Spleen (tissue), 11 donors: ENCODE results near the gene GSTM5. TPM values are rescaled to one million over a fixed set of nuclear protein-coding genes. Genes with fewer than 3 reads are reported as not detected.
A peak's percentile ranks its signal among the peaks of the same experiment; 100 is the strongest.

Experiments
- DNase-seq: peaks from one replicate; pipeline ENCODE4 v3.0.0-alpha.2; 2020
- H3K27ac ChIP-seq, 8 donors: fragments of 200-600 bp; sonication (generic) in 7 of 8; 1 replicate in 4 of 8; 2 replicates in 4 of 8; pipeline versions ENCODE4 v1.5.0 to v1.8.0; 2016 to 2021; ENCODE audit warnings: inconsistent platforms in 4 of 8, mild to moderate bottlenecking in 4 of 8, moderate library complexity in 1 of 8
- H3K27me3 ChIP-seq, 7 donors: fragments of 200-600 bp; sonication (generic) in 6 of 7; replicated peaks in 1 of 7; 1 replicate in 4 of 7; 2 replicates in 3 of 7; pipeline versions ENCODE4 v1.5.0 to v1.8.0; 2016 to 2021; ENCODE audit warnings: inconsistent platforms in 3 of 7, mild to moderate bottlenecking in 1 of 7
- H3K36me3 ChIP-seq, 6 donors: fragments of 200-600 bp; sonication (generic) in 5 of 6; 1 replicate in 4 of 6; 2 replicates in 2 of 6; pipeline versions ENCODE4 v1.5.0 to v1.8.0; 2016 to 2021; ENCODE audit warnings: inconsistent platforms in 2 of 6
- H3K4me1 ChIP-seq, 6 donors: fragments of 200-600 bp; sonication (generic) in 5 of 6; 1 replicate in 3 of 6; 2 replicates in 3 of 6; pipeline versions ENCODE4 v1.5.0 to v1.8.0; 2016 to 2021; ENCODE audit warnings: inconsistent platforms in 3 of 6
- H3K4me3 ChIP-seq, 8 donors: fragments of 200-600 bp; sonication (generic) in 7 of 8; 1 replicate in 4 of 8; 2 replicates in 4 of 8; pipeline versions ENCODE4 v1.5.0 to v1.8.0; 2016 to 2021; ENCODE audit warnings: inconsistent platforms in 4 of 8, mild to moderate bottlenecking in 4 of 8, moderate library complexity in 2 of 8
- H3K9me3 ChIP-seq, 8 donors: fragments of 200-600 bp; sonication (generic) in 7 of 8; 1 replicate in 4 of 8; 2 replicates in 4 of 8; pipeline versions ENCODE4 v1.5.0 to v1.8.0; 2016 to 2021; ENCODE audit warnings: inconsistent platforms in 4 of 8
- POLR2A ChIP-seq, 3 donors: fragments of 450-650 bp; IDR thresholded peaks; one replicate each; pipeline ENCODE4 v1.5.1; 2017; ENCODE audit warnings: antibody characterized with exemption in 3 of 3, mild to moderate bottlenecking in 1 of 3
- POLR2AphosphoS5 ChIP-seq, 3 donors: sonication (generic); formaldehyde crosslinking; IDR thresholded peaks; one replicate each; pipeline ENCODE4 v1.5.1; 2017; ENCODE audit warnings: antibody characterized with exemption in 3 of 3
- WGBS, 5 donors: extraction: QIAGEN DNeasy Blood & Tissue Kit in 3 of 5; methylation state at CpG; one replicate each; pipeline versions ENCODE4 v1.1.5 to v1.1.7; 2013 to 2018; 5-methylcytosine and 5-hydroxymethylcytosine counted together
- intact Hi-C: fragments of 100-400 bp; cut with DNase I; formaldehyde crosslinking; loops from one replicate; pipeline ENCODE4 v1.15.0; 2023; ENCODE audit warnings: low total_unique reads
- polyA plus RNA-seq, 3 donors: library from polyadenylated mRNA; stranded (reverse); fragments of 200-250 nt; gene quantifications; one replicate each; pipeline ENCODE4 v1.2.1, GENCODE V29; 2013
- total RNA-seq, 7 donors: library from RNA; depleted of rRNA in 3 of 7; stranded (reverse); fragments of >200 nt in 3 of 7; fragmentation: NEBNext Ultra II Directional in 4 of 7; extraction: Animal tissue kit (Norgen Biotek cat#: 25700) in 4 of 7; gene quantifications; one replicate each; pipeline versions ENCODE4 v1.1.0 to v1.2.1, GENCODE V29; 2016 to 2021
- TF ChIP-seq, protein P1 (sequence below), 11 experiments: fragments of 200-600 bp in 7 of 11; fragments of 450-650 bp in 4 of 11; sonication (generic) in 4 of 11; IDR thresholded peaks in 8 of 11; conservative IDR thresholded peaks in 3 of 11; 1 replicate in 7 of 11; 2 replicates in 4 of 11; pipeline versions ENCODE4 v1.4.0 to v1.8.0; 2016 to 2021; ENCODE audit warnings: antibody characterized with exemption in 11 of 11, inconsistent platforms in 4 of 11, mild to moderate bottlenecking in 1 of 11
- donor health status: healthy with polysubstance abuse.
- donor health status: DM: no; HTN: no; CAD: no; lungs with moderate emphysema.
- donor health status: DM: no; HTN: no; CAD: no.
- donor health status: Bipolar disorder and iron deficiency.
- donor health status: healthy.
- donor health status: DM: no; HTN: no; CAD: no.
- donor health status: DM: yes; HTN: yes; CAD: no.

GSTM5 gene
- total and polyA plus RNA-seq, 10 donors: 1.4 to 13.1 (median 3.5) TPM

DNA sequence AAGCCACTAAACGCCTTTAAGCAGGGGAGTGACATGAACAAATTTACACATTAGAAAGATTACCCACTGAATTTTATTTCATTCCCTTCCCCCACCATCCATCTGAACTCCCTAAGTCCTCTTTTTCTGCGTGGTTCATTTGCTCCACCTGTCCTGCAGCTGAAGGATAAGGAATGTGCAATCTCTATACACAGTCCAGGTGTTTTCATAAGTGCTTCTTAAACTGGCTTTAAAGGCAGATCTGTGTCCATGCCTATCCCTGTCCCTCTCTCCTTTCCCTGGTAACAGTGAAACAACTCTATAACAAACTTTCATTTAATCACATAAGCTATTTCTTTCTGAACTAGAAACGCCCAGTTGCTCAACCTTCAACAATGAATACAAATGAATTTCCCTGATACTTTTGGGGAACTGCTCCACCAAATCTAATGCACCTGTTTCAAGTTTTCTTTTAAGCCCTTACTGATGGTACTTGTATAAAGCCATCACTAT is 20.4 kb downstream of the GSTM5 start:
- Histone ChIP-seq H3K27me3 (no peaks in the 10 kb centered on the region), H3K36me3 (peaks cover 0 to 12% (median 4%) of the 10 kb centered on the region in 6 donors), H3K4me3 (no peak overlapping the region), H3K9me3 (peaks cover 0 to 2% (median 0%) of the 10 kb centered on the region in 8 donors), H3K4me1 (no peaks in the 10 kb centered on the region), H3K27ac (no peak overlapping the region)
- 53 to 78% (median 66%) methylated on average over 3 of the region's 3 CpGs for WGBS, 5 donors
- DNase-seq: no peak
- TF ChIP-seq POLR2AphosphoS5 (IDR thresholded peaks at IDR 0.05) (no peak), POLR2A (IDR thresholded peaks at IDR 0.05) (no peak)
- TF ChIP-seq, protein P1, sequence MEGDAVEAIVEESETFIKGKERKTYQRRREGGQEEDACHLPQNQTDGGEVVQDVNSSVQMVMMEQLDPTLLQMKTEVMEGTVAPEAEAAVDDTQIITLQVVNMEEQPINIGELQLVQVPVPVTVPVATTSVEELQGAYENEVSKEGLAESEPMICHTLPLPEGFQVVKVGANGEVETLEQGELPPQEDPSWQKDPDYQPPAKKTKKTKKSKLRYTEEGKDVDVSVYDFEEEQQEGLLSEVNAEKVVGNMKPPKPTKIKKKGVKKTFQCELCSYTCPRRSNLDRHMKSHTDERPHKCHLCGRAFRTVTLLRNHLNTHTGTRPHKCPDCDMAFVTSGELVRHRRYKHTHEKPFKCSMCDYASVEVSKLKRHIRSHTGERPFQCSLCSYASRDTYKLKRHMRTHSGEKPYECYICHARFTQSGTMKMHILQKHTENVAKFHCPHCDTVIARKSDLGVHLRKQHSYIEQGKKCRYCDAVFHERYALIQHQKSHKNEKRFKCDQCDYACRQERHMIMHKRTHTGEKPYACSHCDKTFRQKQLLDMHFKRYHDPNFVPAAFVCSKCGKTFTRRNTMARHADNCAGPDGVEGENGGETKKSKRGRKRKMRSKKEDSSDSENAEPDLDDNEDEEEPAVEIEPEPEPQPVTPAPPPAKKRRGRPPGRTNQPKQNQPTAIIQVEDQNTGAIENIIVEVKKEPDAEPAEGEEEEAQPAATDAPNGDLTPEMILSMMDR (IDR thresholded peaks at IDR 0.05 in 8 of 11, conservative IDR thresholded peaks at IDR 0.05 in 3 of 11): no peak
- intact Hi-C loops: no loop called here

DNA sequence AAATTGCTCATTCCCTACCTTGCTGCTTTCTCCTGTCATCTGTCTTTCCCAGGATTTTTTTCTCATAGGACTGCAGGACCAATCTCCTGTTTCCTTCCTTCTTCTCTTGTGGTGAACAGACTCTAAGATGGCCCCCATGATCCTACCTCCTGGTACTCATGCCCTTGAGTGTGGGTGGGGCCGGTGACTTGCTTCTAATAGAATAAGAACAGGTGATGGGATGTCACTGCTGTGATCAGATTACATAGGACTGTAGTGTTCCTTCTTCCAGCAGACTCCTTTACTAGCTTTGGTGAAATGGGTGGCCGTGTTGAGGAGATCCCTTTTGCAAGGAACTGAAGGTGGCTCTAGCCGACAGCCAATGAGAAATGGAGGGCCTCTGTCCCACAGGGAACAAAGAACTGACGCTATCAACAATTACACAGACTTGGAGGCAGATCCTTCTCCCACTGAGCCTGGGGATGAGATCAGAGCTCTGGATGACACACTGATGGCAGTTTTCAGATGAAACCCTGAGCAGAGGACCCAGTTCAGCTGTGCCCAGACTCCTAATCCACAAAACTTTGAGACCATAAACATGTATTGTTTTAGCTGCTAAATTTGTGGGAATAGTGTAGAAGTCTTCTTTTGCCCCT is 21.3 kb downstream of the GSTM5 start:
- TF ChIP-seq POLR2A (IDR thresholded peaks at IDR 0.05) (no peak), POLR2AphosphoS5 (IDR thresholded peaks at IDR 0.05) (no peak)
- TF ChIP-seq, protein P1 (IDR thresholded peaks at IDR 0.05 in 8 of 11, conservative IDR thresholded peaks at IDR 0.05 in 3 of 11): no peak
- H3K9me3 ChIP-seq: peaks cover 0 to 2% (median 0%) of the 10 kb centered on the region in 8 donors
- no peak overlapping the region for H3K27ac ChIP-seq
- H3K27me3 ChIP-seq: no peaks in the 10 kb centered on the region
- peaks cover 0 to 17% (median 4%) of the 10 kb centered on the region in 6 donors for H3K36me3 ChIP-seq
- no peak for DNase-seq
- 83 to 96% (median 92%) methylated on average over 4 of the region's 4 CpGs for WGBS, 5 donors
- no peaks in the 10 kb centered on the region for H3K4me1 ChIP-seq
- H3K4me3 ChIP-seq: no peak overlapping the region
- intact Hi-C loops: no loop called here

DNA sequence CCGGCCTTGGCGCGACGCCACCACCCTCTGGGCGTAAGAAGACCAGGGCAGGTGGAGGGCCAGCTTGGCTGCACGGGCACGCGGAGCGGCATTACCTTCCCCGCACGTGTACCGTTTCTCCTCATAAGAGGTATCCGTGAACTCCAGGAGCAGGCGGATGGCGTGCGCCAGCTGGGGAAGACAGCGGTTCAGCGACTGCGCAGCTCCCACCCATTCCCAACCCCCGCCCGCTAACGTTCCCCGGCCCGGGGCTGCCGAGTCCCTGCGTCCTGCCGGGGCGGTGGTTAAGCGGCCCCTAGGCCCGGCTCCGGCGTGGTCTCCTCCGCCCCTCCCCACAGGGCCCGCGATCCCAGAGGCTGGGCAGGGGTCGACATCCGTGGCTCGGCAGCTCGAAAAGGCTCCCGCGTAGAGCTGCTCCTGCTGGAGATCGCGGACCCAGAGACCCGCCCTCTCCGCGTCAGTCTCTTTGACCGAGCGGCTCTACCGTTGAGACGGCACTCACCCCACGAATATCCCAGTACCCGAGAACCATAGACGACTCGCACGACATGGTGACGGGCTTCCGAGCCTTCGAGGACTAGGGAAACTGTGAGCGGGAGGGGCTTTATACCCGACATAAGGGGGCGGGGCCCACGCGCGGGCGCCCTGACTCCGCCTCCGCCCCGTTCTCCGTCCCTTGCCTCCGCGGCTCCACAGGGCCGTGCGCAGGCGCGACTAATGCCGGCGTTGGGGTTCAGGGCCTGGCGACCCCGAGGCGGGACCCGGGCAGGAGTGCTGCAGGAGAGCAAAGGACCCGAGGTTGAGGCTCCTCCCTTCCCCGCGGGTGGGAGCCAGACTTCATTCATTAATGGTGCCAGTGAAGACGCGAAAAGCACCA is 27.9 kb downstream of the GSTM5 start:
- Histone ChIP-seq H3K27ac (peak overlapping the region in 7 of 8 donors; percentile 8 to 83 (median 77)), H3K9me3 (no peaks in the 10 kb centered on the region), H3K4me1 (peaks cover 0 to 22% (median 19%) of the 10 kb centered on the region in 6 donors), H3K4me3 (peak overlapping the region; percentile 29 to 83 (median 58)), H3K36me3 (peaks cover 0 to 17% (median 4%) of the 10 kb centered on the region in 6 donors), H3K27me3 (peaks cover 0 to 29% (median 5%) of the 10 kb centered on the region in 7 donors)
- intact Hi-C loops: no loop called here
- DNase-seq: peak; percentile 90
- TF ChIP-seq, protein P1 (IDR thresholded peaks at IDR 0.05 in 8 of 11, conservative IDR thresholded peaks at IDR 0.05 in 3 of 11): no peak
- TF ChIP-seq POLR2A (IDR thresholded peaks at IDR 0.05) (peak in 1 of 3 donors; percentile 67), POLR2AphosphoS5 (IDR thresholded peaks at IDR 0.05) (peak; percentile 83 to 96 (median 93))
- WGBS, 5 donors: 2 to 13% (median 4%) methylated on average over 38 to 86 of the region's 86 CpGs
